ENCODE measurements around the gene ISG20.
A peak's percentile ranks its signal among the peaks of the same experiment; 100 is the strongest.

Gene ISG20

GRCh38 chr15:88606070-88606794 is 32.6 kb upstream of the ISG20 start:
- no peak overlapping the region for H3K4me3 ChIP-seq (ENCODE audit: low read depth, low read length)
- TF ChIP-seq CTCF (IDR thresholded peaks at IDR 0.05; ENCODE audit: low read depth, low read length, missing control alignments), result no peak
- no peak for DNase-seq (ENCODE audit: low read depth)

GRCh38 chr15:88607951-88608350 is 30.9 kb upstream of the ISG20 start:
- no peak for TF ChIP-seq CTCF (IDR thresholded peaks at IDR 0.05; ENCODE audit: low read depth, low read length, missing control alignments)

GRCh38 chr15:88608607-88609181 is 30.1 kb upstream of the ISG20 start:
- no peak for TF ChIP-seq CTCF (IDR thresholded peaks at IDR 0.05; ENCODE audit: low read depth, low read length, missing control alignments)
- no peak overlapping the region for H3K4me3 ChIP-seq (ENCODE audit: low read depth, low read length)
- no peak for DNase-seq (ENCODE audit: low read depth)

More at GRCh38 chr15:88607951-88608350, 30.9 kb upstream of the ISG20 start:
- H3K4me3 ChIP-seq (ENCODE audit: low read depth, low read length), result no peak overlapping the region
- DNase-seq (ENCODE audit: low read depth), result no peak

GRCh38 chr15:88609344-88610090 is 29.3 kb upstream of the ISG20 start:
- no peak for TF ChIP-seq CTCF (IDR thresholded peaks at IDR 0.05; ENCODE audit: low read depth, low read length, missing control alignments)
- DNase-seq (ENCODE audit: low read depth), result no peak

GRCh38 chr15:88610701-88611231 is 28.1 kb upstream of the ISG20 start:
- TF ChIP-seq CTCF (IDR thresholded peaks at IDR 0.05; ENCODE audit: low read depth, low read length, missing control alignments), result peak; percentile 16
- DNase-seq (ENCODE audit: low read depth), result no peak
- H3K4me3 ChIP-seq (ENCODE audit: low read depth, low read length), result no peak overlapping the region

More at GRCh38 chr15:88609344-88610090, 29.3 kb upstream of the ISG20 start:
- no peak overlapping the region for H3K4me3 ChIP-seq (ENCODE audit: low read depth, low read length)

GRCh38 chr15:88612186-88612796 is 26.5 kb upstream of the ISG20 start:
- H3K4me3 ChIP-seq (ENCODE audit: low read depth, low read length), result no peak overlapping the region
- DNase-seq (ENCODE audit: low read depth), result no peak
- TF ChIP-seq CTCF (IDR thresholded peaks at IDR 0.05; ENCODE audit: low read depth, low read length, missing control alignments), result no peak

Data from GM12864 (cell line).